ENCODE measurements around the gene CCT8L2. TPM values are rescaled to one million over a fixed set of nuclear protein-coding genes. Genes with fewer than 3 reads are reported as not detected.

The CCT8L2 gene
- total RNA-seq (2022; extraction: Qiagen RNA extraction; ENCODE audit: low read depth), result not detected in 5 replicates

GRCh38 chr22:16592710-16593109 is at the start of gene CCT8L2:
Gene CCT8L2, minus strand, starts transcription at chr22:16592810. Its CDS starts 260 bp downstream, at chr22:16592550.

Other genes with a start within 250 kb of the CCT8L2 start
- not detected in 5 replicates for gene XKR3, start 232.6 kb upstream of the CCT8L2 start, total RNA-seq (2022; extraction: Qiagen RNA extraction; ENCODE audit: low read depth)

Data from A549 treated with DMSO at 1 μM for 4 hours (cell line).